BJ (cell line): ENCODE measurements around the gene PCDH9. TPM values are rescaled to one million over a fixed set of nuclear protein-coding genes. Genes with fewer than 3 reads are reported as not detected.

Source experiments
- CTCF ChIA-PET: fragments of 350-600 bp; formaldehyde crosslinking; extraction: SDS; loops from one replicate; lab custom pipeline; 2021; ENCODE audit warnings: antibody characterized with exemption, inconsistent platforms; lab: Yijun Ruan, JAX
- POLR2A ChIA-PET: fragments of 300-600 bp; sonication (Branson Sonifier 250); formaldehyde crosslinking; extraction: SDS; loops from one replicate; lab custom pipeline; 2021; ENCODE audit warnings: antibody characterized with exemption; lab: Charles Lee
- DNase-seq: peaks from one replicate; pipeline ENCODE4 v3.0.0-alpha.2; 2011; ENCODE audit warnings: low read depth
- H3K27me3 ChIP-seq: 2 replicates; pipeline ENCODE4 v1.6.0; 2011; ENCODE audit warnings: low read length; ENCODE audit not compliant: control insufficient read depth, insufficient read depth
- H3K36me3 ChIP-seq: 2 replicates; pipeline ENCODE4 v1.5.1; 2011; ENCODE audit warnings: low read length; ENCODE audit not compliant: control insufficient read depth, insufficient read depth
- H3K4me3 ChIP-seq: 2 replicates; pipeline ENCODE4 v1.5.1; 2011; ENCODE audit warnings: low read depth, mild to moderate bottlenecking, control low read depth, low read length
- polyA plus RNA-seq: library from polyadenylated mRNA; depleted of rRNA; stranded (reverse); fragments of >200 nt; gene quantifications from 2 replicates; pipeline ENCODE4 v1.2.3, GENCODE V29; 2011
- TF ChIP-seq, protein P1 (sequence below): IDR thresholded peaks from 2 replicates; pipeline ENCODE4 v1.5.1; 2011; ENCODE audit warnings: low read depth, mild to moderate bottlenecking, control low read depth, inconsistent platforms, low read length, moderate library complexity; ENCODE audit not compliant: insufficient read depth

PCDH9 gene
- polyA plus RNA-seq, 1 experiment = 2.3 TPM

DNA sequence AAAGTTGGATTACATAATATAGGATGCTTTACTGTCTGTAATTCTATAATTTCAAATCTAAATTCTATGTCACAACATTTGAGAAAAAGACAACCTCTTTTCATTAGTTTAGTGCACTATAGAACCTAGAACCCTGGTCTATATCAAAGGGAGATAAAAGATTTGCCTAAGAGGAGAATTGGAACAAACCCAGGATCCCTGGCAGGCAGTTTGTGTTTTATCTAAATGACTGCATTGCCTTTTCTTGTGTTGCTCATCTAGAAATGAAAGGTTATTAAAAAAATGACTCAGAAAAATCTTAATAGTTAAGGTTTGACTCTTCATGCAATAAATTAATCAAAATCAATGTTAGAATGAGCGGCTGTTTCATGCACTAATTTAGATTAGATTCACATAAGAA lies 96.7 kb downstream of the PCDH9 start:
- POLR2A ChIA-PET = no interaction called here
- no peak for DNase-seq
- Histone ChIP-seq H3K4me3 (no peak overlapping the region), H3K27me3 (no peaks in the 10 kb centered on the region), H3K36me3 (no peaks in the 10 kb centered on the region)
- TF ChIP-seq, protein P1, sequence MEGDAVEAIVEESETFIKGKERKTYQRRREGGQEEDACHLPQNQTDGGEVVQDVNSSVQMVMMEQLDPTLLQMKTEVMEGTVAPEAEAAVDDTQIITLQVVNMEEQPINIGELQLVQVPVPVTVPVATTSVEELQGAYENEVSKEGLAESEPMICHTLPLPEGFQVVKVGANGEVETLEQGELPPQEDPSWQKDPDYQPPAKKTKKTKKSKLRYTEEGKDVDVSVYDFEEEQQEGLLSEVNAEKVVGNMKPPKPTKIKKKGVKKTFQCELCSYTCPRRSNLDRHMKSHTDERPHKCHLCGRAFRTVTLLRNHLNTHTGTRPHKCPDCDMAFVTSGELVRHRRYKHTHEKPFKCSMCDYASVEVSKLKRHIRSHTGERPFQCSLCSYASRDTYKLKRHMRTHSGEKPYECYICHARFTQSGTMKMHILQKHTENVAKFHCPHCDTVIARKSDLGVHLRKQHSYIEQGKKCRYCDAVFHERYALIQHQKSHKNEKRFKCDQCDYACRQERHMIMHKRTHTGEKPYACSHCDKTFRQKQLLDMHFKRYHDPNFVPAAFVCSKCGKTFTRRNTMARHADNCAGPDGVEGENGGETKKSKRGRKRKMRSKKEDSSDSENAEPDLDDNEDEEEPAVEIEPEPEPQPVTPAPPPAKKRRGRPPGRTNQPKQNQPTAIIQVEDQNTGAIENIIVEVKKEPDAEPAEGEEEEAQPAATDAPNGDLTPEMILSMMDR = no peak
- CTCF ChIA-PET = no interaction called here

DNA sequence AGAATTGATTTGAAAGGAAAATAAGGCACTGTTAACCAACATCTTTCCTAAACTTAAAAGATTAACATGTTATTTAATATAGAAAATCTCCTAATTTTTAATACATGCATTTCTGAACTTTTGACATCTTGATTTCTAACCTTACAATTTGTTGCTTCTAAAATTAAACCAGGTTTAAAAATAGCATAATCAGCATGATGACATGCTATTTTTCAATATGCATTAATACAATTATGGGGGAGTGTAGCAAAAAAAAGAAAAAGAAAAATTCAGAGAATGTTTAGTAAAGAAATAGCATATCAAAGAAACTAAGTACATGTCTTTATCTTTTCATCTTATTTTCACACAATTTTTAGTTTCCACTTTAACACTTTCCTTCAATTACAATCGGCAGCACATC lies 98.7 kb downstream of the PCDH9 start:
- TF ChIP-seq, protein P1 = no peak
- CTCF ChIA-PET = no interaction called here
- Histone ChIP-seq H3K4me3 (no peak overlapping the region), H3K27me3 (no peaks in the 10 kb centered on the region), H3K36me3 (no peaks in the 10 kb centered on the region)
- no peak for DNase-seq
- POLR2A ChIA-PET = no interaction called here

DNA sequence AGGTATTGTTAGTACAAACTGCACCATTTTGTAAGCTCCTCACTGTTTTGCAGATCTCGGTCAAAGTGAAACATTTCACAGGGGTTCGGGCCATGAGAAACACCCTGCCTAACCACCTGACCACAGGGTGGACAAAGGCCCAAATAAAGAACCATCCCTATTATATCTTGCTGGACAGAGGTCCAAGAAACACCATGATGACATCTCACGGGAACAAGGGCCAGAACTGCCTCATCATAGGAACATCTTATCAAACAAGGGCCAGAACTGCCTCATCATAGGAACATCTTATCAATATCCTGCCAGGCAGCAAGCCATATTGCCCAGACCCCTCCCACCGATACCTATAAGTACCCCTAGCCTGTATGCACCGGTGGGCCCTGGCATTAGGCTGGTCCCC lies 99.7 kb downstream of the PCDH9 start:
- H3K4me3 ChIP-seq = no peak overlapping the region
- H3K27me3 ChIP-seq = no peaks in the 10 kb centered on the region
- H3K36me3 ChIP-seq = no peaks in the 10 kb centered on the region
- POLR2A ChIA-PET = no interaction called here
- CTCF ChIA-PET = interaction anchor here (0.6 kb wide), 1 partner anchor 448 kb away, joined by 3 read pairs; no protein-coding TSS in a partner anchor
- TF ChIP-seq, protein P1 = no peak
- DNase-seq = no peak

DNA sequence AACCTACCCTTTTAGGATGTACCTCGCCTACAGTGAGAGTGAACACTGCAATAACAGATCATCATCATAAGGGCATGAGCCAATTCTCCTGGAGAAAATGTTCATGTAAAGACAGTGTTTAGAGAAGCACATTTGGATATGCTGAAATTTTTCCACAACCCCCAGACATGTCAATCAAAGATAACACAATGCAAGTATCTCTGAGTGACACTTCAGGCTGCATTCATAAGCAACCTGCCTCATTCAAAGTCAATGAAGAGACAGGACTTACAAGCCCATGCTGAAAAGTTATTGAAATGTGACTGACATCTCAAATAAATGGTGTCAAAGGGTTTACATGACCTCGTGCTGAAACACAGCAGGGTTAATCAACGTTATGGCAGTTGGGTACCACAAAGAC lies 102.0 kb downstream of the PCDH9 start:
- Histone ChIP-seq H3K36me3 (no peaks in the 10 kb centered on the region), H3K4me3 (no peak overlapping the region), H3K27me3 (no peaks in the 10 kb centered on the region)
- DNase-seq = no peak
- TF ChIP-seq, protein P1 = no peak
- POLR2A ChIA-PET = no interaction called here
- CTCF ChIA-PET = no interaction called here

DNA sequence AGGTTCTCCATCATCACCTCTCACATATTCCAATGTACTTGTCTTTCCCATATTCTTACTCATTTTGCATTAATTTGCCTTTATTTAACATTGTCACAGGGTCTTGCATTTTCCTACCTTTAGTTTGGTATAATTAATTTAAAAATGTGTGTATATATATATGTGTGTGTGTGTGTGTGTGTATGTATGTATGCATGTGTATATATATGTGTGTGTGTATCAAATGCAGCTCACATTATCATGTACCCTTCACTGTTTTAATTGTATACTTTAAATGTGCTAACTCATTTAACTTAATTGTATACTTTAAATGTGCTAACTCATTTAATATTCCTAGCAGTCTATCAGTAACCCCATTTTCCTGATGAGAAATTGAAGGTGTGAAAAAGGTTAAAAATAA lies 104.5 kb downstream of the PCDH9 start:
- ChIA-PET POLR2A (no interaction called here), CTCF (no interaction called here)
- Histone ChIP-seq H3K27me3 (no peaks in the 10 kb centered on the region), H3K4me3 (no peak overlapping the region), H3K36me3 (no peaks in the 10 kb centered on the region)
- DNase-seq = no peak
- TF ChIP-seq, protein P1 = no peak
